Fibroblast of skin of left quadriceps (primary cell): Measurements from ENCODE around the gene WDR73.

ENCODE experiments used
- DNase-seq, 2 experiments: peaks; one replicate each; pipeline ENCODE4 v3.0.0-alpha.2; 2013; ENCODE audit warnings: low read depth in 2 of 2

WDR73 gene

DNA sequence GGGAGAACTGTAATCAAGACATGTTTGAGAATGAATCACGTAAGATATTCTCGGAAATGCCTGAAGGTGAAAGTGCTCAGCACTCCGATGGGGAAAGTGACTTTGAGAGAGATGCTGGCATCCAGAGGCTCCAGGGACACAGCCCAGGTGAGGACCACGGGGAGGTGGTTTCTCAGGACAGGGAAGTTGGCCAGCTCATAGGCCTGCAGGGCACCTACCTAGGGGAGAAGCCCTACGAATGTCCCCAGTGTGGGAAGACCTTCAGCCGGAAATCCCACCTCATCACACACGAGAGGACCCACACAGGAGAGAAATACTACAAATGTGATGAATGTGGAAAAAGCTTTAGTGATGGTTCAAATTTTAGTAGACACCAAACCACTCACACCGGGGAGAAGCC lies 33.5 kb downstream of the WDR73 start:
- DNase-seq = no peak

DNA sequence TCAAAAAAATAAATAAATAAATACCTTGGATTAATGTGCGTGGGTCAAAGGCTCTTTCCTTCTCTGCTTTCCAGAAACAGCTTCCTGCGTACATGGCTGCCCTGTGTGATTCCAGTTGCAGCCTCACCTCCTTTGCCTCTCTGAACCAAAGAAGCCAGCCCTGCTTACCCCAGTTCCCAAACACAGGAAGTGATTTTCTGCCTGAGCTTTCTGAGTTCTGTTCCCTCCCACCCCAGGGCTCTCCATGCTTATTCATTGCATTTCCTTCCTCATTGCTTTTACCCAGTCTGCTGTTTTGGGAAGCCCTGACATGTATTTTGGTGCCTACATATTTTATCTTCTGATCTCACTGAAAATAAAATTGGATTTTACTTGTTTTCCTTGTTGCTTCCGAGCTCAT lies 37.8 kb downstream of the WDR73 start:
- DNase-seq = no peak

DNA sequence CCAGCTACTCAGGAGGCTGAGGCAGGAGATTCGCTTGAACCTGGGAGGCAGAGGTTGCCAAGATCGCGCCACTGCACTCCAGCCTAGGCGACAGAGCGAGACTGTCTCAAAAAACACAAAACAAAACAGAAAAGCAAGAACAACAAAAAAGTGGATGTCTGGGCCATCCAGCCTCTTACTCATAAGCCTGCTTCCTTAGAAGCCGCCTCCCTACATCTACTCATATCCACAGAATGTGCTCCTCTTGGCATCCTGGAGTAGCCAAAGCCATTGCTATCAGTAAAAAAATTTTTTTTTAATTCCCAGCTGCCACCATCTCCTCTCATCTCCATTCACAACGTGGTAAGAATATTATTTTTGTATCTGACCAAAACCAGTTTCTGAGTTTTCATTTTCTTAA lies 42.5 kb downstream of the WDR73 start:
- no peak for DNase-seq

DNA sequence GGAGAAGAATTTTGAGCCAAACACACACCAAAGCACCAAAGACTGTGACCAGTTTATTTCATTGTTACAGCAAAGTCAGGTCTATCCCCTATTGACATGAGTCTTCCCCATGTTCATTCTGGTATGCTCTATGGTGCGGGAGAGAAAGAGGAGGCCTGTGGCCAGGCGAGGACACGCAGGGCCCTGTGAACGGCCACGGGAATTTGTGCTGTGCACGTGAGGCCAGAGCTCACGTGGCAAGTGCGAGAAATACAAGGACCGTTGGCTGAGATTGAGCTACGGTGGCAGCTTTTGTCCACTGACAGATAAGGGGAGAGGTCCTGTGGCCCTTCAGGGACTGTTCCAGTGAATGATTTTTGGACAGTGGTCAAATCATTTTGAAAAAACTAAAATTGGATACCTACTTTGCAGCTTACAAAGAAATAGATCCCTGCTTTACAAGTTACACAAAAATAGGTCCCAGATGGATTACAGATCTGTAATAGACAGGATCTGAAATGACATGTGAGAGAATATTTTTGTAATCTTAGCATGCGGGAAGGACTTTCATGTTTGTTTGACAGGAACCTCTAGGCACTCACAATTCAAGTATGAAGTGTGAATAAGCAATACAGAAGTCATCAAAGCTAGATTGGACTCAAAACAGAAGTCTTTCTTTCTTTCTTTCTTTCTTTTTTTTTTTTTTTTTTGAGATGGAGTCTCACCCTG lies 44.1 kb downstream of the WDR73 start:
- no peak for DNase-seq

DNA sequence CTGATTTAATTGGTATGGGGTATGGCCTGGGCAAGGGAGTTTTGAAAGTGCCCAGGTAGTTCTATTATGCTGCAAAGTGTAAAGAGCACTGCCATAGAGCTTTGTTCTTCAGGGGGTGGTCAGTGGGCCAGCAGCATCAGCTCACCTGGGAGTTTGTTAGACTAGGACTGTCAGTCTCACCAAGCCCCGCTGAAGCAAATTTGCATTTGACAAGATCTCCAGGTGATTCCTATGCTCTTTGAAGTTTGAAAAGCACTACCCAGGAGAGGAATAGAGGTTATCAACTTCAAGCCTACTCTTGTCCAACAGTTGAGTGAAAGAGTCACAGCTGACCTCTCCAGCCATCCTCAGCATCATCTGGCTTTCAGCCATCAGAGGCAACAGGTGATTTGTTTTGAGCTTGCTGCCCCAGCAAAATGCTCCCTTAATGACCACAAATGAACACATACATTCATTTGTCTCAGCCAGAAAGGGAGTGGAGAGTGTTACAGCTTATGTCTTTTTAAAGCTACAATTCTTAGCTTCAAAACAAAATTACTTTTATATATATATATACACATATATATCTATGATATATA lies 45.3 kb downstream of the WDR73 start:
- DNase-seq = no peak

DNA sequence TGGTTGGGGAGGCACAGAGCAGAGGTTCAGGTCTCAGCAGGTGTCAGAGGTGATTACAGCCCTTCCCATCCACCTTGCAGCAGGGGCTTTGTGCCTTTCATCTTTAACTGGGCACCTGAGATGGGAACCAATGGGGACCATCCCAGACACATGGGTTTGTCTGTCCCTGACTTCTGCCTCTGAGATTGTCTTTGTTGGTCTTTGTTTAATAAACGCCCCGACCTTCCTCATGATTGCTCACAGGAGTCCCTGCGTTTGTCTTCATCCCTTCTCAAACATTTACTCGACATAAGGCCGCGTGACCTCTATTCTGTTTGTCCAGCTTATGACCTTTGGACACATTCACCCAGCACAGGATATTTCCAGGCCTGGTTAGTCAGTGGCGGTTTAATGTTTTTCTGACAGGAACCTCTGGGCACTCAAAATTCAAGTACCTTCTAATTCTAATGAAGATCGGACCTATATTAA lies 47.4 kb downstream of the WDR73 start:
- DNase-seq = no peak

DNA sequence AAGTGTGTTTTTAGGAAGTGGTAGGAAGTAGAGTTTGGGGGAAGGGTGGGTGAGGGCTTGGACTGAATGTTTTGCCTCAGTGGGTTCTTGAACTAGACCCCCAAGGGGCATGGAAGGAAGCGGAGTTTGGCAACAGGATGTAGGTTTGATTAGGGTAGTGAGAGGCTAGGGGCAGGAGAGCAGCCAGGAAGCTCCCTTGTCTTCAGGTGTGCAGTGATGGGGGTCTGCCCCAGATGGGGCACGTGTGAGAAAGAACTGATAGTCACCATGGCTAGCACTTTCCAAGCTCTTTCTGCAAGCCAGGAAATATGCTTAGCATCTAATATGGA lies 48.6 kb downstream of the WDR73 start:
- no peak for DNase-seq

DNA sequence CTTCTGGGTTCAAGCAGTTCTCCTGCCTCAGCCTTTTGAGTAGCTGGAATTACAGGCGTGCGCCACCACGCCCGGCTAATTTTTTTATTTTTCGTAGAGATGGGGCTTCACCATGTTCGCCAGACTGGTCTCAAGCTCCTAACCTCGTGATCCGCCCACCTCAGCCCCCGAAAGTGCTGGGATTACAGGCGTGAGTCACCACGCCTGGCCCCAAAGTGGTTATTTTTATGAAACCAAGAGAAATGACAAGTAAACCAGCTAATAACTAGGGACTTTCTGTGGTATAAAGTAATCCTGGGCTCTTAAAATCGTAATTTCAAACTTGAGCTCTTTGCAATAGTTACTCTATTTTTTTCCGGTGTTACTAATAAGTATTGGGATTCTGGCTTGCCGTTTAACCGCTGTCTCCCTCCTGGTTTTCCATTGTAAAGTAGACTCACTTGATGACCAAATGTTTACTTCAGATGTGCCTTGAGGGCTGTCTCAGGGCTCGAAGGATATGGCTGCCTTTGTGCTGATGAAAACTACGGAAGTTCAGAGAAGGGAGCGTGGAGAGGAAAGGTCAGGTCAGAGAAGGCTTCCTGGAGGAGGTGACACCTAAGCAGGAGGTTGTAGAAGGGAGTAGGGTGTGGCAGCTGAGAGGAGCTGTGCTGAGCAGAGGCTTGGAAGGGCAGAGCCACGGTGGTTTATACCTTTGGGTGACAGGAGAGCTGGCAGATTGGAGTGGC lies 49.1 kb downstream of the WDR73 start:
- no peak for DNase-seq

DNA sequence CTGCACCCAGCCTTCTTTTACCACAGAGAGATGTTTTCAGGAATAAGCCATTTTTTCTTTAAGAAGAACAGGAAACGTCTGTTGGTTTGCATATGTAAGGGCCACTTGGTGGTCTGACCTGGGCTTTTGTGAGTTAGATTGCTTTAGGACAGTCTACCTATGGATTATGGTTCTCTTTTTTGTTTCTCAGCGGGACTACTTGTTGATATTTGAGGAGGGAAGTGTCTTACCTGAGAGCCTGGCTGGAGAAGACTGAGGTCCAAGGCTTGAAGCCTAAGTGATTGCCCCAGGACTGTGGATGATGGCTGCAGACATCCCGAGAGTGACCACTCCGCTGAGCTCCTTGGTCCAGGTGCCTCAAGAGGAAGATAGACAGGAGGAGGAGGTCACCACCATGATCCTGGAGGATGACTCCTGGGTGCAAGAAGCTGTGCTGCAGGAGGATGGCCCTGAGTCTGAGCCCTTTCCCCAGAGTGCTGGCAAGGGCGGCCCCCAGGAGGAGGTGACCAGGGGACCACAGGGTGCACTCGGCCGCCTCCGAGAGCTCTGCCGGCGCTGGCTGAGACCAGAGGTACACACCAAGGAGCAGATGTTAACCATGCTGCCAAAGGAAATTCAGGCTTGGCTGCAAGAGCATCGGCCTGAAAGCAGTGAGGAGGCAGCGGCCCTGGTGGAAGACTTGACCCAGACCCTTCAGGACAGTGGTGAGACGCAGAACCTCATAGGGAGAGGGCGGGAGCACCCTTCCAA lies 50.3 kb downstream of the WDR73 start:
- DNase-seq = no peak

DNA sequence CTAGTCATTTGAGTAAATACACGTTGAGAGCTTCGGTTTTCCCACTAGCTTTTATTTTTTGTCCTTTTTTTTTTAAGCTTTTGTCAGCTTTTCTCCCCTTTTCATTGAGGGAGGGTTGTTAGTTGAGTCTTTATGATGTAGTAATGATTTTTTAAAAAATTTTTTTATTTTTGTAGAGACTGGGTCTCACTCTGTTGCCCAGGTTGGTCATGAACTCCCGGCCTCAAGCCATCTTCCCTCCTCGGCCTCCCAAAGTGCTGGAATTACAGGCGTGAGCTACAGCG lies 52.6 kb downstream of the WDR73 start:
- no peak for DNase-seq

DNA sequence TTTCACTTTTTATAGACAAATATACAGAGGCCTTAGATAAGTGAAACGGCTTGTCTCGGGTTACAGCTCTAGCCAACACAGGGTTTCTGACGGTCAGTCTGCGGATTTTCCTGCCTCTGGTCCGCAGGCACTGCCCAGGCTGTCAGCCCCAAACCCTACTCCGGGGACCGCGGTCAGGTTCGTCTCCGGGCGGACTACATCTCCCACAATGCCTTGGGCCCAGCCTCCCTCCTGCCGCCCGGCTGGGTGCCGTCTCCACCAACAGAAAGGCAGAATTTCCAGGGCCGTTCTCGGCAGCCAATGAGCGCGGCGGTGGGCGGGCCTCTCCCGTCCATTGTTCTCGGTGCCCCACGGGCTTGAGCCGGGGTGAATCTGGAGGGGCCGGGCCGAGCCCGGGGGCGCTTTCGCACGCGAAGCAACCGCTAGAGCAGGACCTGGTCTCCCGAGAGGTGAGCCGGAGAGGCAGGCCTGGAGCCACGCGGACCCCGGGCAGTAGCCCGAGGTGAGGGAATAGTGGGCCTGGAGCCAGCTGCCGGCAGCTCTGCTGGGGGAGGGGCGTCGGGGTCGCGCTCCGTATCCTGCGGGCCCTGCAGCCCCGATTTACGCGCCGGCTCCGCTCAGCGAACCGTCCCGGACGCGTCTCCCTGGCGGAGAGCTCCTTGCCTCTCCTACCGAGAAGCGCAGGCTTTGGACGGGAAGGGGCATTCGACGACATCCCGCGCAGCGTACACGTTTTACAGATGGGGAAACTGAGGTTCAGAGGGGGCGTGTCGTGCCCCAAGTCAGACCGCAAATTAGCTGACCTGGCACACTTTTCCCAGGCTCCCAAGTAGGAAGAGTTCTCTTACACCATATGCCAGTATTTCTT lies 53.2 kb downstream of the WDR73 start, which contains the start of gene ZSCAN2:
Gene ZSCAN2, plus strand, starts transcription at position 323 of the 868 bp plus-strand sequence. CDS start 2,919 bp downstream, outside the sequence.
- peak; percentile 80 to 83 for DNase-seq

DNA sequence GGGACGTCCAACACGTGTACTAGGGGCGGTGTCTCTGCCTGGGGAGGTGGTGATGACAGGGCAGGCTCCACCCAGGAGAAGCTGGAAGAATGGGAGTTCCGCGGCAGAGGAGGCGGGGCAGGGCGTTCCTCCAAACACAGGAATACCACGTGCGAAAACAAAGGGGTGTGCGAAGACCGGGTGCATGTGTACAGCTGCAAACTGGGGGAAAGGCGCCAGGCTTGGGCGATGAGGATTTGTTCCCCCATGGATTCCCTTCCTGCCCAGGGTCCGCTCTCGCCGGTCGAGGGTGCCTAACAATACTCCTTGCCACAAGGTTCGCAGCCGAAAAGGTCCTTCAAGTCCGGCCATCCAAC lies 53.8 kb downstream of the WDR73 start:
- peak; percentile 41 to 56 for DNase-seq

DNA sequence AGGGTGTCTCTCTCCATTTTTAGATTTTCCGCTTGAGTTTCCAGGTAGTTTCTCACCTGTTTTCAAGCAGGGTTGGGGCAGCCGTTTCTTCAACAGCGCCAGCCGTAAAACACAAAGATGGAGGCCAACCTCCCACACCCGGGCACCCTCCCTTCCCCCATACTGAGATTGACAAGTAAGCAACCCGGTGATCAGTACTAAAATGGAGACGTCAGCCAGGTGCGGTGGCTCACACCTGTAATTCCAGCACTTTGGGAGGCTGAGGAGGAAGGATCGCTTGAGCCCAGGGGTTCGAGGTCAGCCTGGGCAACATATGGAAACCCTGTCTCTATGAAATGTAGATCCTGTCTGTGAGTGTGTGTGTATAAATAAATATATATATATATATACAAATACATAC lies 54.2 kb downstream of the WDR73 start:
- DNase-seq = no peak

DNA sequence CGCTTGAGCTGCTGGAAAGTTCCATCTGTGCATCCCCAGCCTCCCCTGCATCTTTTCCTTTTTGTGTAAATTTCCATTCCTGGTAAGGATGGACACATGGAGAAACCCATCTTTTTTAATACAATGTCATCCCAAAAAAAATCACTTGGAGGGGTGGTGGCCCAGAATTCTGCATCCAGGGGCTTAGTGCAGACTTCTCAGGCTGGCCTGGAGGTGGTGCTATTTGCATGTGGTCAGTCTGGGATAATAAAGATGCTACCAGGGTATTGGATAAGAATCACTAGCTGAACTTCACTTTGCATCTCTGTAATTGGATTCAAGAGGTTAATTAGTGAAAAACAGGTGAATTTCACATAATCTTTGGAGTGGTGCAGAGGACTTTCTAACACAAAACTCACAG lies 55.1 kb downstream of the WDR73 start:
- no peak for DNase-seq

DNA sequence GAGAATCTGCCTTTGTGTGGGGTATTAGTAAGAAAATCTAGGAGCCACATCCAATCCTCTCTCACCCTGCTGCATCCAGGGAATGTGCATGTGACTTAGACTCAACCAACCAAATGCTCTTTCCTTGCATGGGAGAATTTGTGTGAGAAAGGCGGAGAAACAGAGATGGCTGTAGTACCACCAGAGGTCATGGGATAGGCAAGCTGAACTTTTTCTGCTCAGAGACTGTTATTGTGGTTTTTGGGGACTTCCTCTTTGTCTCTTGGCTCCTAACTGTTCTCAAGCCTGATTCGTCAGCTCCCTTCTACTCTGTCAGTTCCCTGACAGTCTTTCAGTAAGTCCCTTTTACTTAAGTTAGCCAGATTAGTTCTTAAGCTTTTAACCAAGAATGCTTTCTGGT lies 55.8 kb downstream of the WDR73 start:
- DNase-seq = no peak

DNA sequence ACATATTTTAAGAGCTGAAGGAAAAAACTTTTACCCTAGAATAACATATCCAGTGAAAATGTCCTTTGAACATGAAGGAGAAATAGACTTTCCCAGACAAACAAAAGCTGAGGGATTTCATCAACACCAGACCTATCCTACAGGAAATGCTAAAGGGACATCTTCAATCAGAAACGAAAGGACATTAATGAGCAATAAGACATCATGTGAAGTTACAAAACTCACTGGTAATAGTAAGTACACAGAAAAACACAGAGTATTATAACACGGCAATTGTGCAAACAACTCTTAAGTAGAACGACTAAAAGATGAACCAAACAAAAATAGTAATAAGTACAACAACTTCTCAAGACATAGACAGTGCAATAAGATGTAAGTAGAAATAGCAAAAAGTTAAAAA lies 56.8 kb downstream of the WDR73 start:
- no peak for DNase-seq

DNA sequence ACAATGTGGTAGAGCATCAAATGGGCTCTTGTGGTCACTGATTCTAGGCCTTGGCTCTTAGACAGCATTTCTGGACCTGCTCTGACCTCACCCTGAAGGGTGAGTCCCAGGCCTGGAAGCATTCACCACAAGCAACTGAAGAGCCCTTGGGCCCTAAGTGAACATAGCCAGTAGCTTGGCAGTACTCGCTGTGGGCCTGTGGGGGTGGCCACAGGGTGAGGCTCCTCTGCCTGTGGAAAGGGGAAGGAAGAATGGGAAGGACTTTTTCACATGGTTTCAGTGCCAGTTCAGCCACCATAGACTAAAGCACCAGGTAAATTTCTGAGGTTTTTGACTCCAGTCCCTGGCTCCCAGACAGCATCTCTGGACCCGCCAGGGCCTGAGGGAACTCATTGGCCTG lies 58.4 kb downstream of the WDR73 start:
- DNase-seq = no peak

DNA sequence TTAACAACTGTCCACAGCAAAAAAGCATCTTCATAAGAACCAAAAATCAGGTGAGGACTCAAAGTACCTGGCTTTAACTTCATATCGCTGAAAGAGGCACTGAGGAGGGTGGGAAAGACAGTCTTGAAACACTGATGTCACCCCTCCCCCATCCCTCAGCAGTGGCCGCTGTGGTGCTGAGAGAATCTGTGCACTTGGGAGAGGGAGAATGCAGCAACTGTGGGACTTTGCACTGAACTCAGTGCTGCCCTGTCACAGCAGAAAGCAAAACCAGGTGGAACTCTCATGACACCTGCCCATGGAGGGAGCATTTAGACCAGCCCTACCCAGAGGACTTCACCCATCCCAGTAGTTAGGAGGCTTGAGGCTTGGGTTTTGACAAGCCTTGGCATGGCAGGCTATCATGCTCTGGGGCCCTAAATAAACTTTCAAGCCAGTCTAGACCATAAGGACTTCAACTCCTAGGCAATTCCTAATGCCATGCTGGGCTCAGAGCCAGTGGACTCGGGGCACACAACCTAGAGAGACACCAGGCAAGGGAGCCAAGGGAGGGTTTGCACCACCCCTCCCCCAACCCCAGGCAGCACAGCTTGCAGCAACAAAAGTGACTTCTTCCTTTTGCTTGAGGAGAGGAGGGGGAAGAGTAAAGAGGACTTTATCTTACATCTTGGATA lies 59.3 kb downstream of the WDR73 start:
- no peak for DNase-seq

DNA sequence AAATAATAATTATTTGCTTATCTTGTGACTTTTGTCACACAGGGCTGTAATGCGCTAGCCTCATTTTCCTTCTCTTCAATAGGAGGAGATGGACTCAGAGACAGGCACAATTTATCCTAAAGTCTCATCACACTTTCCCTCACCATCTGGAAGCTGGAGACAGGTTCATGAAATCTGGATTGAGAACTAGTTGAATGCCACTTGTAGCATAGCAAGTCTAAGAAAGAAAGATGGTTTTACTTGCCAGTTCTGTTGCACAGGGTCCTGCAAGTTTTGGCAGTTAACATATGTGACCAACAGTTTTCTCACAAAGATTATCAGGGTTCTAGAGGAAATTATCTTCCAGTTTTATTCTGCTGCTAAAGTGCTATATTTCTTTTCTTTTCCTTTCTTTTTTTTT lies 62.3 kb downstream of the WDR73 start:
- no peak for DNase-seq

DNA sequence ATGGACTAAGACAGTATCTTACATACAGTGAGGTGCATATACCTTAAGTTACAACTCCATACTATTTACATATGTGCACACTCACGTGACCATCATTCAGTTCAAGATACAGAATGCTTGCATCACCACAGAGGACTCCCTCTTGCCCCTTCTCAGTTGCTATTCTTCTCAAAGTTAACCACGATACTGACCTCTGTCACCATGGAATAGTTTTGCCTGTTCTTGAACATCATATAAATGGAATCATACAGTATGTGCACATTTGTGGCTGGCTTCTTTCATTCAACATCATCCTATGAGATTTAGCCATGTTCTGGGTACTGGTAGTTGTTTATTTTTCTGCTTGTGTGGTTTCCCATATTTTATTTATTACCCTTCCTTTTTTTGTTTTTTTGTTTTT lies 63.7 kb downstream of the WDR73 start:
- no peak for DNase-seq
